Activated CD4-positive, alpha-beta T cell treated with anti-CD3 and anti-CD28 coated beads, Interleukin-2, amount 50 U/mL, for 48 hours (primary cell): ENCODE results near the gene DNAJB11.

ENCODE experiments used
- DNase-seq, 2 experiments: peaks; one replicate each; pipeline ENCODE4 v3.0.0-alpha.2; 2020

DNAJB11 gene

GRCh38 chr3:186598108-186598784 is 27.7 kb downstream of the DNAJB11 start:
- no peak for DNase-seq

GRCh38 chr3:186598794-186599141 is 28.2 kb downstream of the DNAJB11 start:
- no peak for DNase-seq

DNA sequence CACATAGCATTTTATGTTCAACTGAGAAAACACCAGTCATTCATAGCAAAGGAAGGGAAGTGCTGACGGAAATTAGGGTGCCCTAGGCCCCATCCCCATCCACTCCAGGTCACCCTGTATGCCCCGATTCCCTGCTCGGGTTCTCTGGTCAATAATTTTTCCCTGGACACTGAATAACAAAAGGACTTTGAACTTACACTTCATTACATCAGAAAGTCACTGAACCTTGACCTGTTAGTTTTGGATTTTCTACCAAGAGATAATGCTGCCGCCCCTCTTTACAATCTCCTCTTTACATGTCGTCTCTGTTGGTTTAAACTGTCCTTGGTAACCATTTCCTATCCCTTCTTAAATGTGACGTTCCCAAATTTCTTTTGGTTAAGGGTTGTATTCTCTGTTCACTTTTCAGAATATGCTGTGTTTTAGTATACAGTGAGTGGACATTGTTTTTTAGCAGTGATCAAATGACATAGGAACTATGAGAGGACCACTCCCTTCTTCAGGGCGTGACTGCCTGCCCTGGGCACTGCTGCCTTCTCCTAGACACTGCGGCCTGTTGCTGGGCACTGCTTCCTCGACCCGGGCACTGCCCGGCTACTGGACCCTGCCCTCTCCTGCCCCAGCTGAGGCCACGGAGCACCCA is 28.7 kb downstream of the DNAJB11 start:
- no peak for DNase-seq

GRCh38 chr3:186599785-186600166 is 29.3 kb downstream of the DNAJB11 start:
- no peak for DNase-seq

GRCh38 chr3:186600896-186601295 is 30.4 kb downstream of the DNAJB11 start:
- DNase-seq = no peak

- DNase-seq = no peak
Observed at GRCh38 chr3:186603159-186603558, 32.6 kb downstream of the DNAJB11 start.

DNA sequence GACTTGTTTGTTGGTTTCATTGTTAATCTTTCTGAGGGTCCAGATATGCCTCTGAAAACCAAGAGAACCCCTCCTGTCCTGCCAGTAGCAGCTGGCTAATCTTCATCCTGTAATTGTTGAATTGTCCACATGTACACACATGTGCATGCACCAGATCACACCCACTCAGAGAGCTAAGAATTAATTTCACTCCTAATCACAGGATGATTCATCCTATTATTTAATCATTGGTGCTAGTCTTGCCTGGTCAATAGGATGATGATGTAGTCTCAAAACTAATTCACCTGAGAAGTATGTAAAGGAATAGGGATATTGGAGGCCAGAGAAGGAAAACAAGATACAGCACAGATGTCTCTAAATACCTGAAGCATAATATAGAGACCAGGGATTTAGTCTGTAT is 34.6 kb downstream of the DNAJB11 start:
- DNase-seq = no peak

- DNase-seq = no peak
Observed at GRCh38 chr3:186605561-186606545, 35.3 kb downstream of the DNAJB11 start.

GRCh38 chr3:186608624-186609215 is 38.2 kb downstream of the DNAJB11 start:
- no peak for DNase-seq

DNA sequence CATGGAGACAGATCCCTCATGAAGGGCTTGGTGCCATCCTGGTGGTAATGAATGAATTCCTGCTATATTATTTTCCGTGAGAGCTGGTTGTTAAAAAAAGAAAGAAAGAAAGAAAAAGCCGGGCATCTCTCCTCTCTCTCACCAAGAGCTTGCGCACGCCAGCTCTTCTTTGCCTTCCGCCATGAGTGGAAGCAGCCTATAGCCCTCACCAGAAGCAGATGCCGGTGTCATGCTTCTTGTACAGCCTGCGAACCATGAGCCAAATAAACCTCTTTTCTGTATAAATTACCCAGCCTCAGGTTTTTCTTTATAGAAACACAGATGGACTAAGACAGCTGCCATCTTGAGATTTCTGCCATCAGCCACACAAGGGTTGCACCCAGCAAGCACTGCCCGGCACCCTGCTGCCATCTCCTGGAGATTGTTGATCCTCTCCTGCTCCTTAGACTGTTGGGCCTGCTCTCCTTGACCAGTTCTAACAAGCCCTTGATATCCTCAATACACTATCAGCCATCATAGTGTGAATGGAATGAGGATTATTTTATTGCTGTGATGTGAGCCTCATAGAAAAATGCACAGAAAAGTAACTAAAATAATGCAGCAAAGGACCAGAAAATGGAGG is 38.8 kb downstream of the DNAJB11 start:
- DNase-seq = peak in 1 of 2 experiments; percentile 13

- DNase-seq = no peak
Observed at GRCh38 chr3:186612065-186612464, 41.5 kb downstream of the DNAJB11 start.

- DNase-seq = no peak
Observed at GRCh38 chr3:186612721-186613636, 42.5 kb downstream of the DNAJB11 start, which contains the start of gene AHSG. TSS of gene AHSG (plus strand) at chr3:186613060. CDS start at chr3:186613142, 82 bp downstream.

DNA sequence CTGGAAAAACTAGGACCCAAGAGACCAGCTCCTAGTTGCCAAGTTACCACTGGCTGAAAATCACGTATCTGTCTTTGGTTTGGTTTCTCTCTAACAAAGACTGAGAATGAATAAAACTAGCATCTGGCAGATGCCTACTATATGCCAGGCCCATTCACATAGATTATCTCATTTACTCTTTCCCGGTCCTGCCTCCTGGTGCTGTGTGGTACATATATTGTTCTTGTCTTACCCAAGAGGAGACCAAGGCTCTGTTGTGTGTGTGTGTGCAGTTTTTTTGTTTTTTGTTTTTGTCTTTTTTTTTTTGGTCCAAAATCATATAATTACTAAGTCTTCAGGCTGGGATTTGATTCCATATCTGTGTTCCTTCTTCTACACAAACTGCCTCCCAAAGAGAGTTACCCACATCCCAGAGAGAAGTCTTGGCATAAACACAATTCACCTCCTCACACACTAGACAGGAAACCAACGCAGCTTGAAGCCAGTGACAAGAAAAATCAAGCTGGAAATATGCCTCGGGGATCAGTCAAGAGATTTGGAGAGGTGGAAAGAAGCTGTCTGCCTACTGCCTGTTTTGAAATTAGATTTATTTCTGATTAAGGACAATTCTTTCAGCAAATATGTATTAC is 43.2 kb downstream of the DNAJB11 start:
- DNase-seq = no peak

GRCh38 chr3:186614266-186614596 is 43.7 kb downstream of the DNAJB11 start:
- DNase-seq = no peak

DNA sequence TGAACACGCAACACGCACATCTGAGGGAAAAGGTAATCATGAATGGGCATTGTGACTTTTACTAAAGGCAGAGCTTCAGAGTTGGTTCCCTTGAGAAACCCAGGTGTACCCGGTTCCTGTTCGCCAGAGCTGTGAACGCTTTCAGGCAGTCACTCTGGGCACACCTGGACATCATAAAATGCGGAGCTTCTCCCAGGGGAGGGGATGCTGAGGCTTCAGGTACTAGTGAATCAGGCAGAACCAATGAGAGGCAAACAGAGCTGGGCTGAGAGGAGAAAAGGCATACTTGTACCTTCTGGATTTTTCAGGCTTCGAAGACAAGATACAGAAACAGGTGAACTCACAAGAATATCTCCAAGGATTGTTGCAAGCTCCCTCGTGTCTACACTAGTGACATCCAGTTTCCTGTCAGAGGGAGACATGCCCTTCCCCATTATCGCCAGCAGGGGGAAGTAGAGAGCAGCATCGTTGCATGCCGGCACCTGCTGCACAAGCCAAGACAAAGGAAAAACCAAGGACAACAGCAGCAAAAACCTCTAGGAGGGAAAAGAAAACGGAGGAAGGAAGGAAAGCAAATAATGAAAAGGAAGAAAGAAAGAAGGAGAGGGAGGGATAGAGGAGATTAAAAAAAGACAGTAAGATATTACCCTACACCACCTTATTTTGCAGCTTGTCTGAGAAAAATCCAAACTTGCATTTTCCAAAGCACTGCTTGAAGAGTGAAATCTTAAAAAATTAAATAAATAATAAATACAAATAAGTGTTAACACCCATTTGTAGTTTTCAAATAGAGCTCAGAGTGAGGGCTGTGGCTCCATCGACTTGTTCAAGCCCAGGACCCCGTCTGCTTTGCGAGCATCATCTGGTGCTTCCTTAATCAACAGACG is 44.3 kb downstream of the DNAJB11 start:
- peak; percentile 79 to 86 for DNase-seq

DNA sequence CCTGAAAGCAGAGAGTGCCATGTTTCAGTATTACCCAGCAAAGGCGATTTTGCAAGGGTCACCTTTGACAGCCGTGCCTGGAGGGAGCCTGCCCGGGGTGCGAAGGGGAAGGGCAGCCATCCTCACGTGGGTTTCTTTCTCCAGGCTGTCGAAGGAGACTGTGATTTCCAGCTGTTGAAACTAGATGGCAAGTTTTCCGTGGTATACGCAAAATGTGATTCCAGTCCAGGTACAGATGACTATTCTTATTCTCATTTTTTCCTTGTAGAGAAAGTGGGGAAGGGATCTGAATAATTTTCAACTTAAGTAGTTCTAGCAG is 45.7 kb downstream of the DNAJB11 start:
- DNase-seq = no peak

- DNase-seq = peak; percentile 88 to 91
Observed at GRCh38 chr3:186617036-186617946, 46.8 kb downstream of the DNAJB11 start.

DNA sequence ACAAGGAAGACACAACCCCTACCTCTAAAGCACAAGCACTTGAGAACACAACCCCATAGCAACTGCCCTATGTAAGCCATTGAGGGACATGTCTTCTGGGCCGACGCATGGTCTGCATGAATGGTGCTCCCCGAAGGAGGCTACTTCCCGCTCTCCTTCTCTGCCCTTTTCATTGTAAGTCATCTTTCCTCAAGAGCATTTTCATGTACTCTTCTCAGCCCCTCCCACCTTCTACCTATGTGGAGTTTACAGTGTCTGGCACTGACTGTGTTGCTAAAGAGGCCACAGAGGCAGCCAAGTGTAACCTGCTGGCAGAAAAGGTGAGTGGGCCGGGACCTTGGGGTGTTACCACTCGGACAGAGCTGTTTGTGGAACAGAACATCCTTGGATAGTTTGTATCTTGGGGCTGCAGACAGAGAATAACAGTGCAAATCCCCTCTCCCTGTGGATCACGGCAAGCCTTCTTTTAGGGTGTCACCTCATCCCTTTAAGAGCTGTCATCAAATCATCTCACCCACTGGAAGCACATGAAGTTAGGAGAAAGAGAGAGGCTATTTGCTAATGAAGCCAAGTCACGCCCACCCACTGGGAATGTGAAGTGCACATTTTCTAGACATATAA is 47.9 kb downstream of the DNAJB11 start:
- DNase-seq = no peak

- DNase-seq = no peak
Observed at GRCh38 chr3:186619787-186620212, 49.3 kb downstream of the DNAJB11 start.
